ENCODE measurements around the gene QKI. TPM values are rescaled to one million over a fixed set of nuclear protein-coding genes. Genes with fewer than 3 reads are reported as not detected.

Gene QKI
- total RNA-seq, 1 donor from 2014 or later: 204 TPM

DNA sequence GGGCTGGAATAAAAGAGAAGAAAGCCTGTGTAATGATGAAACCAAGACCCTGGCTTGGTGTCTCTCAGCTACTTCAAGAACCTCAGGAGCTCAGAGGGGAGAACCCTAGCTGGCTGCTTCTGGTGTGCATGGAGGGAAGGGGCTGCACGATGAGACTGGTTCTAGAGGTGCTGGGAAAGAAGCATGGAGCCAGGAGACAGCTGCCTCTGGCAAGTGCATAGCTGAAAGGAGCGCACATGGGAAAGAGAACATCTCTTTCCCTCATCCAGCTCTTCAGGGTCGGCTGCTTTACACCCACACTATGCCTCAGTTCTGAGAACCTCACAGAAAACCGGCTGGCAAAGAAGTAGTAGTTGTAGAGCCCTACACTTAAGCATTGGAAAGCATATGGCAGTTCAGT lies 139.5 kb downstream of the QKI start:
- H3K27ac Mint-ChIP-seq (ENCODE audit: unreplicated experiment): no peak overlapping the region
- H3K9me3 ChIP-seq (ENCODE audit: insufficient read depth, low read depth, low read length): no peaks in the 10 kb centered on the region
- H3K27me3 Mint-ChIP-seq (ENCODE audit: low read depth, unreplicated experiment): no peaks in the 10 kb centered on the region
- H3K4me2 ChIP-seq (ENCODE audit: low read length): no peak overlapping the region
- no peaks in the 10 kb centered on the region for H3K27me3 ChIP-seq (ENCODE audit: insufficient read depth, low read length)
- peaks cover 10% of the 10 kb centered on the region for H3K36me3 ChIP-seq (ENCODE audit: insufficient read depth, low read length)
- FAIRE-seq (no peak), DNase-seq (ENCODE audit: low read depth) (no peak)
- no peaks in the 10 kb centered on the region for H3K9me3 Mint-ChIP-seq (ENCODE audit: unreplicated experiment)
- H3K79me2 ChIP-seq (ENCODE audit: insufficient read depth, low read length): peaks cover 87% of the 10 kb centered on the region
- H3K27ac ChIP-seq (ENCODE audit: low read depth, low read length): no peak overlapping the region
- TF ChIP-seq EZH2 (IDR thresholded peaks at IDR 0.05; ENCODE audit: insufficient read depth, low read length): no peak
- TF ChIP-seq CTCF (IDR thresholded peaks at IDR 0.05; ENCODE audit: insufficient read depth, low read depth, low read length): no peak
- no peak overlapping the region for H3K4me3 Mint-ChIP-seq (ENCODE audit: unreplicated experiment)
- H3K4me1 Mint-ChIP-seq (ENCODE audit: low read depth, unreplicated experiment): peaks cover under 1% of the 10 kb centered on the region
- no peak overlapping the region for H3K9ac ChIP-seq (ENCODE audit: low read length)
- H3K36me3 Mint-ChIP-seq (ENCODE audit: low read depth, unreplicated experiment): peaks cover 13% of the 10 kb centered on the region
- H3K4me3 ChIP-seq (ENCODE audit: insufficient read depth, low read depth, low read length): no peak overlapping the region
- H4K20me1 ChIP-seq (ENCODE audit: insufficient read depth, low read length): peaks cover 66% of the 10 kb centered on the region
- no peak overlapping the region for H2AFZ ChIP-seq (ENCODE audit: low read depth, low read length)
- H3K4me1 ChIP-seq (ENCODE audit: insufficient read depth, low read length): no peaks in the 10 kb centered on the region

- peaks cover 61% of the 10 kb centered on the region for H4K20me1 ChIP-seq (ENCODE audit: insufficient read depth, low read length)
- no peak overlapping the region for H3K9ac ChIP-seq (ENCODE audit: low read length)
- no peaks in the 10 kb centered on the region for H3K27me3 ChIP-seq (ENCODE audit: insufficient read depth, low read length)
- H2AFZ ChIP-seq (ENCODE audit: low read depth, low read length): no peak overlapping the region
- H3K4me3 Mint-ChIP-seq (ENCODE audit: unreplicated experiment): no peak overlapping the region
- no peak overlapping the region for H3K27ac ChIP-seq (ENCODE audit: low read depth, low read length)
- H3K36me3 ChIP-seq (ENCODE audit: insufficient read depth, low read length): peaks cover 10% of the 10 kb centered on the region
- peak overlapping the region; percentile 15 for H3K27ac Mint-ChIP-seq (ENCODE audit: unreplicated experiment)
- FAIRE-seq: peak; percentile 9
- no peak for DNase-seq (ENCODE audit: low read depth)
- TF ChIP-seq EZH2 (IDR thresholded peaks at IDR 0.05; ENCODE audit: insufficient read depth, low read length) (no peak), CTCF (IDR thresholded peaks at IDR 0.05; ENCODE audit: insufficient read depth, low read depth, low read length) (peak; percentile 60)
- no peak overlapping the region for H3K4me2 ChIP-seq (ENCODE audit: low read length)
- H3K36me3 Mint-ChIP-seq (ENCODE audit: low read depth, unreplicated experiment): peaks cover 14% of the 10 kb centered on the region
- H3K4me1 Mint-ChIP-seq (ENCODE audit: low read depth, unreplicated experiment): no peaks in the 10 kb centered on the region
- no peaks in the 10 kb centered on the region for H3K9me3 Mint-ChIP-seq (ENCODE audit: unreplicated experiment)
- no peak overlapping the region for H3K4me3 ChIP-seq (ENCODE audit: insufficient read depth, low read depth, low read length)
- peaks cover 86% of the 10 kb centered on the region for H3K79me2 ChIP-seq (ENCODE audit: insufficient read depth, low read length)
- no peaks in the 10 kb centered on the region for H3K27me3 Mint-ChIP-seq (ENCODE audit: low read depth, unreplicated experiment)
- H3K9me3 ChIP-seq (ENCODE audit: insufficient read depth, low read depth, low read length): no peaks in the 10 kb centered on the region
- H3K4me1 ChIP-seq (ENCODE audit: insufficient read depth, low read length): no peaks in the 10 kb centered on the region
Observed at GRCh38 chr6:163554663-163555062, 140.1 kb downstream of the QKI start.

DNA sequence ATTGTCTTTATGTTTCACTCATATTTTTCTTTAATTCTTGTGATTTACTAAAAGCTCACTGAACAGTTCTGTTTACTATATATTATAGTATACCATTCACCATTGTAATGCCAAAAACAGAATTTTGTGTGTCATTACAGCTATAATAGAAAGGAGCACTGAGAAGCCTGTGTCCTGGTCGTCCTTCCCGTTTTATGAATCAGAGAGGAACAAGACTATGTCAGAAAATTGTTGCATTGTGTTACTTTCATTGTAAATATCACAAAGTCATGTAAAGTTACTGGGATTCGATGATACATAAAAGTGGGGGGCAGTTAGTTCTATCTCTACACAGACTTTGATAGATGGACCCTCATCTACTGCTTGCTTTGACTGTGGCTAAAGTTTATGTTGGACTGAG lies 145.1 kb downstream of the QKI start:
- DNase-seq (ENCODE audit: low read depth): no peak
- no peak overlapping the region for H3K4me3 Mint-ChIP-seq (ENCODE audit: unreplicated experiment)
- Histone ChIP-seq H3K9ac (ENCODE audit: low read length) (no peak overlapping the region), H2AFZ (ENCODE audit: low read depth, low read length) (no peak overlapping the region), H3K4me2 (ENCODE audit: low read length) (no peak overlapping the region), H3K27me3 (ENCODE audit: insufficient read depth, low read length) (no peaks in the 10 kb centered on the region), H3K4me1 (ENCODE audit: insufficient read depth, low read length) (no peaks in the 10 kb centered on the region), H3K9me3 (ENCODE audit: insufficient read depth, low read depth, low read length) (no peaks in the 10 kb centered on the region), H3K4me3 (ENCODE audit: insufficient read depth, low read depth, low read length) (no peak overlapping the region), H3K79me2 (ENCODE audit: insufficient read depth, low read length) (peaks cover 82% of the 10 kb centered on the region), H4K20me1 (ENCODE audit: insufficient read depth, low read length) (peaks cover 57% of the 10 kb centered on the region), H3K36me3 (ENCODE audit: insufficient read depth, low read length) (peaks cover 28% of the 10 kb centered on the region), H3K27ac (ENCODE audit: low read depth, low read length) (no peak overlapping the region)
- no peak for FAIRE-seq
- no peaks in the 10 kb centered on the region for H3K9me3 Mint-ChIP-seq (ENCODE audit: unreplicated experiment)
- no peaks in the 10 kb centered on the region for H3K27me3 Mint-ChIP-seq (ENCODE audit: low read depth, unreplicated experiment)
- H3K4me1 Mint-ChIP-seq (ENCODE audit: low read depth, unreplicated experiment): no peaks in the 10 kb centered on the region
- H3K27ac Mint-ChIP-seq (ENCODE audit: unreplicated experiment): no peak overlapping the region
- peaks cover 11% of the 10 kb centered on the region for H3K36me3 Mint-ChIP-seq (ENCODE audit: low read depth, unreplicated experiment)
- TF ChIP-seq EZH2 (IDR thresholded peaks at IDR 0.05; ENCODE audit: insufficient read depth, low read length) (no peak), CTCF (IDR thresholded peaks at IDR 0.05; ENCODE audit: insufficient read depth, low read depth, low read length) (no peak)
